Upper lobe of left lung (tissue), 6 donors: ENCODE data around the gene MDK. TPM values are rescaled to one million over a fixed set of nuclear protein-coding genes. Genes with fewer than 3 reads are reported as not detected.
"Not testable (repeated sequence)": the region's sequence is repeated elsewhere in the genome, so short reads cannot be mapped to it uniquely, and the experiment has no call there.

ENCODE experiments used
- ATAC-seq, 2 donors: fragments of 200-7000 bp; cut with Tn5 transposase; one replicate each; pipeline ENCODE4 v1.9.1; 2022; ENCODE audit warnings: mild to moderate bottlenecking in 2 of 2, moderate library complexity in 2 of 2; ENCODE audit not compliant: low FRiP score in 2 of 2
- DNase-seq, 2 donors: peaks; one replicate each; pipeline ENCODE4 v3.0.0-alpha.2; 2019 to 2020
- H3K27ac ChIP-seq, 4 donors: fragments of 200-600 bp; sonication (generic); one replicate each; pipeline ENCODE4 v1.5.1; 2016 to 2019
- H3K27me3 ChIP-seq, 4 donors: fragments of 200-600 bp; sonication (generic); one replicate each; pipeline ENCODE4 v1.5.1; 2017 to 2019
- H3K36me3 ChIP-seq, 4 donors: fragments of 200-600 bp; sonication (generic); one replicate each; pipeline ENCODE4 v1.5.1; 2016 to 2019
- H3K4me1 ChIP-seq, 4 donors: fragments of 200-600 bp; sonication (generic); one replicate each; pipeline ENCODE4 v1.5.1; 2018 to 2019
- H3K4me3 ChIP-seq, 4 donors: fragments of 200-600 bp; sonication (generic); one replicate each; pipeline ENCODE4 v1.5.1; 2017 to 2019; ENCODE audit warnings: mild to moderate bottlenecking in 2 of 4, moderate library complexity in 1 of 4
- H3K9me3 ChIP-seq, 4 donors: fragments of 200-600 bp; sonication (generic); one replicate each; pipeline ENCODE4 v1.5.1; 2018 to 2019
- EP300 ChIP-seq, 4 donors: sonication (generic); formaldehyde crosslinking; IDR thresholded peaks; one replicate each; pipeline ENCODE4 v1.5.1; 2017; ENCODE audit warnings: antibody characterized with exemption in 4 of 4, control low read depth in 2 of 4
- POLR2A ChIP-seq, 4 donors: fragments of 450-650 bp; IDR thresholded peaks; one replicate each; pipeline ENCODE4 v1.5.1; 2016 to 2017; ENCODE audit warnings: antibody characterized with exemption in 4 of 4, mild to moderate bottlenecking in 2 of 4
- POLR2AphosphoS5 ChIP-seq, 2 donors: sonication (generic); formaldehyde crosslinking; IDR thresholded peaks; one replicate each; pipeline ENCODE4 v1.5.1; 2017; ENCODE audit warnings: antibody characterized with exemption in 2 of 2
- WGBS, 2 donors: methylation state at CpG; one replicate each; pipeline ENCODE4 v1.1.5; 2017 to 2018; 5-methylcytosine and 5-hydroxymethylcytosine counted together
- total RNA-seq, 6 donors: library from RNA; depleted of rRNA in 4 of 6; stranded (reverse); fragments of >200 nt in 4 of 6; gene quantifications; one replicate each; pipeline versions ENCODE4 v1.1.0 to v1.2.1, GENCODE V29; 2016 to 2021
- TF ChIP-seq, protein P1 (sequence below), 6 experiments: fragments of 450-650 bp in 4 of 6; fragments of 200-600 bp in 2 of 6; sonication (generic) in 2 of 6; IDR thresholded peaks; one replicate each; pipeline ENCODE4 v1.5.1; 2016 to 2019; ENCODE audit warnings: antibody characterized with exemption in 6 of 6
- donor health status: DM: no; HTN: no; CAD: no; lungs with moderate emphysema.
- donor health status: DM: no; HTN: yes; CAD: no; lungs with severe emphysema.

MDK gene
- total RNA-seq, 6 donors from 2014 or later = 14.3 to 44.8 (median 34.1) TPM; not detected in 1

DNA sequence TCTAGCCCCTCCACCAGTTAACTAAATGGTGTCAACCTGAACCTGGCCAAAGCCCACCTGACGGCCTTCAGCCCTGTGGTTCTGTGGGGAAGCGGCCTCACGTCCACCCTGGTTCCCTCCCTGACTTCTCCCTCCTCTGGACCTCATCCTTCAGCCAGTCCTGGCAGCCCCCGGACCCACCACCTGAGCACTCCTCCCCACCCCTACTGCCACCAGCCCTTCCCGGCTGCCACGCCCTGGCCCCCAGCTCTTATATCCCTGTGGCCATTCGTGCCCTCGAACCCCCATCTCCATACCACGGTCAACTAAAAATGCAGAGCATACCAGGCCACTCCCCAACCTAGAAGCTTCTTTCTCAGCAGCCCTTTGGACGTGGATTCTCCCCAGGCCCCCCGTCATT, 4.2 kb upstream of the MDK start:
- Histone ChIP-seq H3K36me3 (peaks cover 6 to 62% (median 50%) of the 10 kb centered on the region in 4 donors), H3K27ac (no peak overlapping the region), H3K4me1 (peaks cover 15 to 30% (median 23%) of the 10 kb centered on the region in 4 donors), H3K27me3 (peaks cover 0 to 8% (median 1%) of the 10 kb centered on the region in 4 donors), H3K9me3 (no peaks in the 10 kb centered on the region), H3K4me3 (no peak overlapping the region)
- peak in 1 of 2 donors; percentile 38 for DNase-seq
- no peak for ATAC-seq
- TF ChIP-seq, protein P1, sequence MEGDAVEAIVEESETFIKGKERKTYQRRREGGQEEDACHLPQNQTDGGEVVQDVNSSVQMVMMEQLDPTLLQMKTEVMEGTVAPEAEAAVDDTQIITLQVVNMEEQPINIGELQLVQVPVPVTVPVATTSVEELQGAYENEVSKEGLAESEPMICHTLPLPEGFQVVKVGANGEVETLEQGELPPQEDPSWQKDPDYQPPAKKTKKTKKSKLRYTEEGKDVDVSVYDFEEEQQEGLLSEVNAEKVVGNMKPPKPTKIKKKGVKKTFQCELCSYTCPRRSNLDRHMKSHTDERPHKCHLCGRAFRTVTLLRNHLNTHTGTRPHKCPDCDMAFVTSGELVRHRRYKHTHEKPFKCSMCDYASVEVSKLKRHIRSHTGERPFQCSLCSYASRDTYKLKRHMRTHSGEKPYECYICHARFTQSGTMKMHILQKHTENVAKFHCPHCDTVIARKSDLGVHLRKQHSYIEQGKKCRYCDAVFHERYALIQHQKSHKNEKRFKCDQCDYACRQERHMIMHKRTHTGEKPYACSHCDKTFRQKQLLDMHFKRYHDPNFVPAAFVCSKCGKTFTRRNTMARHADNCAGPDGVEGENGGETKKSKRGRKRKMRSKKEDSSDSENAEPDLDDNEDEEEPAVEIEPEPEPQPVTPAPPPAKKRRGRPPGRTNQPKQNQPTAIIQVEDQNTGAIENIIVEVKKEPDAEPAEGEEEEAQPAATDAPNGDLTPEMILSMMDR (IDR thresholded peaks at IDR 0.05) = no peak
- no peak for TF ChIP-seq POLR2A (IDR thresholded peaks at IDR 0.05)
- TF ChIP-seq POLR2AphosphoS5 (IDR thresholded peaks at IDR 0.05) = no peak
- TF ChIP-seq EP300 (IDR thresholded peaks at IDR 0.05) = no peak
- WGBS, 2 donors = 96 to 97% methylated on average over 10 to 11 of the region's 11 CpGs

DNA sequence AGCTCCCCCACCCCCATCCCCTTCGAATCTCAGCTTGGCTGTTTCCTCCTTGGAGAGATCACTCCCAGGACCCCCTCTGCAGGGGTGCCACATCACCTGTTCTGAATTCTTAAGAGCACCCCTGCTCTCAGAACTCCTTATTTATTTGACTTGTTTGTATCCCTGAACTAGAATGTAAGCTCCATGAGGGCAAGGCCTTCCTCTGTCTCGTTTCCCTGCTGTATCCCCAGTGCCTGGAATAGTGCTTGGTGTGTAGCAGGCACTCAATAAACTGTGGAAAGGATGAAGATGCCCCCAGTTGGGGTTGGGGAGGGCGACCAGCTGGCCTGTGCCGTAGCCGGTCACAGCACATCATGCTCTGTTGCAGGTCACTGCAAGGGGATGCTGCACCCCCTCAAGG, 3.6 kb upstream of the MDK start:
- H3K4me1 ChIP-seq = peaks cover 18 to 36% (median 27%) of the 10 kb centered on the region in 4 donors
- H3K27me3 ChIP-seq = peaks cover 0 to 10% (median 2%) of the 10 kb centered on the region in 4 donors
- H3K9me3 ChIP-seq = no peaks in the 10 kb centered on the region
- no peak overlapping the region for H3K4me3 ChIP-seq
- WGBS, 2 donors = 94 to 97% methylated on average over 5 of the region's 5 CpGs
- ATAC-seq = no peak
- no peak overlapping the region for H3K27ac ChIP-seq
- TF ChIP-seq EP300 (IDR thresholded peaks at IDR 0.05) = no peak
- no peak for TF ChIP-seq POLR2AphosphoS5 (IDR thresholded peaks at IDR 0.05)
- TF ChIP-seq, protein P1 (IDR thresholded peaks at IDR 0.05) = no peak
- no peak for TF ChIP-seq POLR2A (IDR thresholded peaks at IDR 0.05)
- DNase-seq = no peak
- peaks cover 6 to 56% (median 44%) of the 10 kb centered on the region in 4 donors for H3K36me3 ChIP-seq

DNA sequence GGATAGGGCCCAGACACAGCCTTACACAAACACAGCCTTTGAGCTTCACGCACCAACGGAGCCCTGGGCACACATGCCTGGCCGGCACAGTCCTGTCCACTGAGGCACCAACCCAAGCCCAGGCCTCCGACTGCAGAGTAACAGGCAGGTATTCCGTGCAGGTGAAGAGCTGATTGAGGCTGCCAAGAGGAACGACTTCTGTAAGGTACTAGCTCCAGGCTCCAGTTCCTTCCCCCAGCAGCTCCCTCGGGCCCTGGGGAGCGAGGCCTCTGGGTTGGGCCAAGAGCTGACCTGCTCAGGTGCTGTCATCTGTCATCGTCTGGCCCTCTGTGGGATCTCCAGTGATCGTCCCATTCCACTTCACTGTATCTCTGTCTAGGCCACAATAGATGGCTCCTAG, 3.2 kb upstream of the MDK start:
- Histone ChIP-seq H3K27me3 (peaks cover 0 to 10% (median 2%) of the 10 kb centered on the region in 4 donors), H3K4me3 (no peak overlapping the region), H3K36me3 (peaks cover 6 to 53% (median 42%) of the 10 kb centered on the region in 4 donors), H3K27ac (no peak overlapping the region), H3K4me1 (peaks cover 18 to 40% (median 27%) of the 10 kb centered on the region in 4 donors), H3K9me3 (no peaks in the 10 kb centered on the region)
- no peak for DNase-seq
- no peak for TF ChIP-seq EP300 (IDR thresholded peaks at IDR 0.05)
- no peak for TF ChIP-seq POLR2A (IDR thresholded peaks at IDR 0.05)
- TF ChIP-seq POLR2AphosphoS5 (IDR thresholded peaks at IDR 0.05) = no peak
- TF ChIP-seq, protein P1 (IDR thresholded peaks at IDR 0.05) = no peak
- ATAC-seq = no peak
- 87 to 94% methylated on average over 9 to 10 of the region's 10 CpGs for WGBS, 2 donors

DNA sequence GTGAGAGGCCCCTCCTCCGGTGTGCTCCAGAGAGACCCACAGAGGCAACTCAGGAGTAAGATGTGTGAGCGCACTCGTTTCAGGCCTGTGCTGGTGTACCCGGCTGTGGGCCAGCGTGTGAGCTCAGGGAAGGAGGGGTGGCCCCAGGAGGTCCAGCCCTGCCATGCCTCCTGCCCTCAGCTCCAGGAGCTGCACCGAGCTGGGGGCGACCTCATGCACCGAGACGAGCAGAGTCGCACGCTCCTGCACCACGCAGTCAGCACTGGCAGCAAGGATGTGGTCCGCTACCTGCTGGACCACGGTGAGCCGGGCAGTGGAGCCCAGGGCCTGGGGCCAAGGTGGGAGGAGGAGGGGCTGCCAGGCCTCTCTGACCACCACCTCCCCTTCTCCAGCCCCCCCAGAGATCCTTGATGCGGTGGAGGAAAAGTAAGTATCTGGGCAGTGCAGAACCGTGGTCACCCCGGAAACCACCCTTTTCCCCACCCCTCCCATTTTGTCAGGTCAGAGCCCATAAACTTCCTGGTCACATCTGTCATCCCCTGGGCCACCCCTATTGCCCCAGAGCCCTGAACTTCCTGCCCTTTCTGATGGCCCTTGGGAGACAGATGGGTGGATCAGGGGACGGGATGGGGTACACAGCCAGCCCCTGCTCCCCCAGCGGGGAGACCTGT, 2.5 kb upstream of the MDK start:
- 57 to 81% methylated on average over 8 to 19 of the region's 20 CpGs for WGBS, 2 donors
- Histone ChIP-seq H3K4me1 (peaks cover 18 to 40% (median 27%) of the 10 kb centered on the region in 4 donors), H3K27me3 (peaks cover 0 to 10% (median 2%) of the 10 kb centered on the region in 4 donors), H3K9me3 (no peaks in the 10 kb centered on the region), H3K36me3 (peaks cover 6 to 46% (median 37%) of the 10 kb centered on the region in 4 donors), H3K27ac (peak overlapping the region; percentile 71 to 88 (median 77)), H3K4me3 (no peak overlapping the region)
- ATAC-seq (no peak), DNase-seq (peak in 1 of 2 donors; percentile 76)
- TF ChIP-seq POLR2A (IDR thresholded peaks at IDR 0.05) (no peak), POLR2AphosphoS5 (IDR thresholded peaks at IDR 0.05) (no peak), EP300 (IDR thresholded peaks at IDR 0.05) (no peak)
- TF ChIP-seq, protein P1 (IDR thresholded peaks at IDR 0.05) = no peak

DNA sequence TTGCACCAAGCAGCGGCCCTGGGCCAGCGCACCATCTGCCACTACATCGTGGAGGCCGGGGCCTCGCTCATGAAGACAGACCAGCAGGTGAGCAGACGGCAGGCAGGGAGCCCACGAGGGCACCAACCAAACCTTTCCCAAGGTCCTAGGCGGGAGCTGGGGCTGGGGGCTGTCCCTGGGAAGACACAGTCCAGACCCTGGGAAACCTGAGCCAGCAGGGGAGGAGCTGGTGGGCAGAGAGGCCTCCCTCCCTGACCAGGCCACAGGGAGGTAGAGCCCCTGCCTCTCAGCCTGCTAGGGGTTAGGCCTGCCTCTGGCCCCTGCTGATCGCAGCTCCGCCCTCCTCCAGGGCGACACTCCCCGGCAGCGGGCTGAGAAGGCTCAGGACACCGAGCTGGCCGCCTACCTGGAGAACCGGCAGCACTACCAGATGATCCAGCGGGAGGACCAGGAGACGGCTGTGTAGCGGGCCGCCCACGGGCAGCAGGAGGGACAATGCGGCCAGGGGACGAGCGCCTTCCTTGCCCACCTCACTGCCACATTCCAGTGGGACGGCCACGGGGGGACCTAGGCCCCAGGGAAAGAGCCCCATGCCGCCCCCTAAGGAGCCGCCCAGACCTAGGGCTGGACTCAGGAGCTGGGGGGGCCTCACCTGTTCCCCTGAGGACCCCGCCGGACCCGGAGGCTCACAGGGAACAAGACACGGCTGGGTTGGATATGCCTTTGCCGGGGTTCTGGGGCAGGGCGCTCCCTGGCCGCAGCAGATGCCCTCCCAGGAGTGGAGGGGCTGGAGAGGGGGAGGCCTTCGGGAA, 1.8 kb upstream of the MDK start:
- peak in 1 of 2 donors; percentile 81 for DNase-seq
- ATAC-seq = peak; percentile 1 to 7
- peaks cover 6 to 39% (median 30%) of the 10 kb centered on the region in 4 donors for H3K36me3 ChIP-seq
- 44 to 72% methylated on average over 5 to 27 of the region's 36 CpGs for WGBS, 2 donors
- peak overlapping the region in 3 of 4 donors; percentile 73 to 92 (median 76) for H3K4me3 ChIP-seq
- H3K4me1 ChIP-seq = peaks cover 18 to 40% (median 27%) of the 10 kb centered on the region in 4 donors
- H3K27ac ChIP-seq = peak overlapping the region; percentile 71 to 88 (median 77)
- H3K27me3 ChIP-seq = peaks cover 0 to 10% (median 2%) of the 10 kb centered on the region in 4 donors
- H3K9me3 ChIP-seq = not testable (repeated sequence)
